Retinal pigment epithelial cell (primary cell): ENCODE results near the gene LUZP1.

Experiments
- DNase-seq: peaks from one replicate; pipeline ENCODE4 v3.0.0-alpha.2; 2010; ENCODE audit warnings: low read depth
- H3K4me3 ChIP-seq: 2 replicates; pipeline ENCODE4 v1.5.1; 2011; ENCODE audit warnings: mild to moderate bottlenecking, low read length, control low read depth, moderate library complexity
- TF ChIP-seq, protein P1 (sequence below): conservative IDR thresholded peaks from 2 replicates; pipeline ENCODE4 v1.5.1; 2011; ENCODE audit warnings: low read depth, low read length, control low read depth, inconsistent platforms

The LUZP1 gene

GRCh38 chr1:23177438-23178380 lies 9.1 kb upstream of the LUZP1 start:
- peak overlapping the region; percentile 56 for H3K4me3 ChIP-seq
- TF ChIP-seq, protein P1, sequence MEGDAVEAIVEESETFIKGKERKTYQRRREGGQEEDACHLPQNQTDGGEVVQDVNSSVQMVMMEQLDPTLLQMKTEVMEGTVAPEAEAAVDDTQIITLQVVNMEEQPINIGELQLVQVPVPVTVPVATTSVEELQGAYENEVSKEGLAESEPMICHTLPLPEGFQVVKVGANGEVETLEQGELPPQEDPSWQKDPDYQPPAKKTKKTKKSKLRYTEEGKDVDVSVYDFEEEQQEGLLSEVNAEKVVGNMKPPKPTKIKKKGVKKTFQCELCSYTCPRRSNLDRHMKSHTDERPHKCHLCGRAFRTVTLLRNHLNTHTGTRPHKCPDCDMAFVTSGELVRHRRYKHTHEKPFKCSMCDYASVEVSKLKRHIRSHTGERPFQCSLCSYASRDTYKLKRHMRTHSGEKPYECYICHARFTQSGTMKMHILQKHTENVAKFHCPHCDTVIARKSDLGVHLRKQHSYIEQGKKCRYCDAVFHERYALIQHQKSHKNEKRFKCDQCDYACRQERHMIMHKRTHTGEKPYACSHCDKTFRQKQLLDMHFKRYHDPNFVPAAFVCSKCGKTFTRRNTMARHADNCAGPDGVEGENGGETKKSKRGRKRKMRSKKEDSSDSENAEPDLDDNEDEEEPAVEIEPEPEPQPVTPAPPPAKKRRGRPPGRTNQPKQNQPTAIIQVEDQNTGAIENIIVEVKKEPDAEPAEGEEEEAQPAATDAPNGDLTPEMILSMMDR: no peak
- no peak for DNase-seq

- DNase-seq: no peak
- H3K4me3 ChIP-seq: peak overlapping the region; percentile 56
- TF ChIP-seq, protein P1: no peak
These were observed 8.4 kb upstream of the LUZP1 start for GRCh38 chr1:23177031-23177430.

- H3K4me3 ChIP-seq: no peak overlapping the region
- no peak for DNase-seq
- TF ChIP-seq, protein P1: no peak
These were observed 5.9 kb upstream of the LUZP1 start for GRCh38 chr1:23174426-23175110.

DNA sequence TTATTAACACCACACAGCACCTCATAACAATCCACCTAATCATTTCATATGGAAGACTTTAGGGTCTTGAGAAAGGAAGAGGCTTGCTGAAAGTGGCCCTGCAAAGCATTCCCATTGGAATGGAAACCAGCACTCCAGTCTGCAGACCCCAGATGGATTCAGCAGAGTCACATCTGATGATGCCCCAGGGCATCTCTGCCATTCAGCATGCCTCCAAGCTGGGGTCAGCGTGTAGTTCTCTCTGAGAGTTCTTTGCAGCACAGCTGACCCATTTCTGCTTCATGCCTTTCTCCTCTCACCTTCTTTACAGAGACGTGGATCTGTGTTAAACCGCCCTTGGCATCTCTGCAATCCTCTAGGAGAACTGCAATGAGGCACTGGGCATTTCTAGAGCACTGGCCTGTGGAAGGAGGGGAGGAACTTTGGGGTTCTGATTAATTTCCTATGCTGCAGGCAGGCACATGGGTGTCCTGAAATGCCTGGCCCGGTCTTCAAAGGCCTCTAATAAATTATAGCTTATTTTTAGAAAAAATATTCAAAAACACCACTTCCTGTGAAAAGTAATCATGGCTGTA lies 2.6 kb upstream of the LUZP1 start:
- TF ChIP-seq, protein P1: no peak
- H3K4me3 ChIP-seq: no peak overlapping the region
- DNase-seq: no peak

GRCh38 chr1:23169727-23170335 lies 1.2 kb upstream of the LUZP1 start:
- no peak for DNase-seq
- H3K4me3 ChIP-seq: no peak overlapping the region

DNA sequence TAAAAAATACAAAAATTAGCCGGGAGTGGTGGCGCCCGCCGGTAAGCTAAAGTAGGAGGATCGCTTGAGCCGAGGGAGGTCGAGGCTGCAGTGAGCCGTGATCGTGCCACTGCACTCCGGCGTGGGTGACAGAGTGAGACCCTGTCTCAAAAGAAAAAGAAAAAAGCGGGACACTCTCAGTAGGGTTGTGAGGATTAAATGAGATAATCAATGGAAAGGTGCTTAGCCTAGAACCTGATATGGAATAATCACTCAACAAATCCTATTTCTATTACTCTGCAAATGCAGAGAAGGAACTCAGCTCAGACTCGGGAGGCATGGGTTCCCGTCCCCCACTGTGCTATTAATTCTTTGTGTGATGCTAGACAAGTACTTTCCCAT lies 529 bp upstream of the LUZP1 start:
- DNase-seq: no peak
- TF ChIP-seq, protein P1: no peak
- H3K4me3 ChIP-seq: no peak overlapping the region

More at GRCh38 chr1:23169727-23170335, 1.2 kb upstream of the LUZP1 start:
- TF ChIP-seq, protein P1: no peak
